H1 (cell line): ENCODE measurements around the gene MAPKAPK2. TPM values are rescaled to one million over a fixed set of nuclear protein-coding genes. Genes with fewer than 3 reads are reported as not detected.

Experiments used
- CTCF ChIA-PET: fragments of 300-600 bp; sonication (Branson Sonifier 250); formaldehyde crosslinking; loops from one replicate; lab custom pipeline; 2021; ENCODE audit not compliant: partially characterized antibody; lab: Charles Lee
- POLR2A ChIA-PET: fragments of 300-600 bp; sonication (Branson Sonifier 250); formaldehyde crosslinking; loops from one replicate; lab custom pipeline; 2021; ENCODE audit warnings: inconsistent platforms; ENCODE audit not compliant: partially characterized antibody; lab: Charles Lee
- DNase-seq, 2 experiments: peaks; one replicate each; pipeline versions ENCODE4 v3.0.0 to v3.0.0-alpha.2; 2010 to 2022; ENCODE audit warnings: low spot score in 2 of 2, low read depth in 1 of 2, mixed read lengths in 1 of 2
- FAIRE-seq: peaks from 2 replicates; lab custom pipeline; 2011; peaks lifted over from hg19 to GRCh38; lab: Jason Lieb, UNC
- H2AFZ ChIP-seq: 2 replicates; pipeline ENCODE4 v1.8.1; 2012; ENCODE audit warnings: low read length, inconsistent platforms
- H2AK5ac ChIP-seq: 2 replicates; pipeline ENCODE4 v1.6.1; 2013; ENCODE audit warnings: low read depth, low read length
- H2BK120ac ChIP-seq: replicated peaks from 2 replicates; pipeline ENCODE3; 2013; ENCODE audit warnings: low read depth, low read length, inconsistent platforms
- H2BK12ac ChIP-seq: 2 replicates; pipeline ENCODE4 v1.6.1; 2013; ENCODE audit warnings: low read depth, low read length
- H2BK15ac ChIP-seq: 2 replicates; pipeline ENCODE4 v1.6.1; 2013; ENCODE audit warnings: low read length
- H2BK20ac ChIP-seq: 2 replicates; pipeline ENCODE4 v1.6.1; 2013; ENCODE audit warnings: low read length
- H2BK5ac ChIP-seq: 2 replicates; pipeline ENCODE4 v1.6.1; 2013; ENCODE audit warnings: low read depth, low read length
- H3K14ac ChIP-seq: 2 replicates; pipeline ENCODE4 v1.6.1; 2013; ENCODE audit warnings: inconsistent platforms; ENCODE audit not compliant: insufficient read length
- H3K18ac ChIP-seq: 2 replicates; pipeline ENCODE4 v1.6.1; 2013; ENCODE audit warnings: low read length; ENCODE audit errors: extremely low read depth
- H3K23ac ChIP-seq: 2 replicates; pipeline ENCODE4 v1.6.1; 2013; ENCODE audit warnings: inconsistent platforms; ENCODE audit not compliant: insufficient read length
- H3K23me2 ChIP-seq: 2 replicates; pipeline ENCODE4 v1.6.1; 2013; ENCODE audit warnings: low read depth, low read length
- H3K27ac ChIP-seq: 2 replicates; pipeline ENCODE4 v1.6.1; 2011; ENCODE audit warnings: low read depth, low read length, inconsistent platforms
- H3K27me3 ChIP-seq, 4 experiments: replicated peaks in 1 of 4; 1 replicate in 1 of 4; 2 replicates in 3 of 4; pipeline versions ENCODE4 v1.6.1 to v1.8.1; 2011 to 2013; ENCODE audit warnings: low read length in 3 of 4, mild to moderate bottlenecking in 3 of 4, inconsistent platforms in 2 of 4, mixed read lengths in 2 of 4, moderate library complexity in 1 of 4; ENCODE audit not compliant: control insufficient read depth in 3 of 4, insufficient read depth in 3 of 4; ENCODE audit errors: extremely low read depth in 1 of 4
- H3K36me3 ChIP-seq, 4 experiments: 2 replicates each; pipeline versions ENCODE4 v1.6.1 to v1.8.1; 2011 to 2013; ENCODE audit warnings: mild to moderate bottlenecking in 4 of 4, low read length in 3 of 4, moderate library complexity in 2 of 4, control low read depth in 1 of 4, inconsistent platforms in 1 of 4; ENCODE audit not compliant: insufficient read depth in 4 of 4, control insufficient read depth in 2 of 4
- H3K4ac ChIP-seq: replicated peaks from 2 replicates; pipeline ENCODE3; 2013; ENCODE audit warnings: low read length, low read depth, mixed read lengths, inconsistent platforms; ENCODE audit not compliant: insufficient read length
- H3K4me1 ChIP-seq, 4 experiments: replicated peaks in 1 of 4; 1 replicate in 1 of 4; 2 replicates in 3 of 4; pipeline versions ENCODE4 v1.6.1 to v1.8.1; 2011 to 2013; ENCODE audit warnings: low read length in 3 of 4, inconsistent platforms in 2 of 4, mixed read lengths in 1 of 4; ENCODE audit not compliant: insufficient read depth in 4 of 4, control insufficient read depth in 3 of 4
- H3K4me2 ChIP-seq, 2 experiments: 2 replicates each; pipeline versions ENCODE4 v1.6.1 to v1.8.1; 2011 to 2013; ENCODE audit warnings: low read depth in 2 of 2, low read length in 2 of 2, control low read depth in 1 of 2, inconsistent platforms in 1 of 2, mild to moderate bottlenecking in 1 of 2; ENCODE audit not compliant: insufficient read depth in 1 of 2
- H3K4me3 ChIP-seq, 4 experiments: fragments of 200-600, 300-600 bp in 1 of 4; sonication (generic), shearing (Covaris generic), sonication (Bioruptor Twin) in 1 of 4; 2 replicates each; pipeline versions ENCODE4 v1.5.1 to v1.8.1; 2011 to 2016; ENCODE audit warnings: low read length in 4 of 4, low read depth in 3 of 4, control low read depth in 2 of 4, inconsistent platforms in 2 of 4, mild to moderate bottlenecking in 2 of 4, mixed read lengths in 1 of 4, moderate library complexity in 1 of 4; ENCODE audit not compliant: insufficient read depth in 2 of 4; ENCODE audit errors: extremely low read depth in 1 of 4
- H3K56ac ChIP-seq: replicated peaks from 2 replicates; pipeline ENCODE3; 2013; ENCODE audit warnings: low read depth, mild to moderate bottlenecking, mixed read lengths, low read length, inconsistent platforms; ENCODE audit not compliant: insufficient read length
- H3K79me1 ChIP-seq: 2 replicates; pipeline ENCODE4 v1.6.1; 2013; ENCODE audit warnings: low read depth, low read length, control low read depth
- H3K79me2 ChIP-seq, 2 experiments: 2 replicates each; pipeline versions ENCODE4 v1.6.1 to v1.8.1; 2012 to 2013; ENCODE audit warnings: low read length in 2 of 2, mild to moderate bottlenecking in 2 of 2, inconsistent platforms in 1 of 2; ENCODE audit not compliant: insufficient read depth in 2 of 2, control insufficient read depth in 1 of 2
- H3K9ac ChIP-seq, 4 experiments: replicated peaks in 1 of 4; 1 replicate in 1 of 4; 2 replicates in 3 of 4; pipeline versions ENCODE4 v1.6.1 to v1.8.1; 2011 to 2013; ENCODE audit warnings: low read depth in 3 of 4, low read length in 3 of 4, control low read depth in 2 of 4, mild to moderate bottlenecking in 2 of 4, moderate library complexity in 2 of 4, inconsistent platforms in 1 of 4; ENCODE audit errors: extremely low read depth in 1 of 4
- H3K9me3 ChIP-seq, 2 experiments: 2 replicates each; pipeline versions ENCODE4 v1.6.1 to v1.8.1; 2012 to 2013; ENCODE audit warnings: mild to moderate bottlenecking in 2 of 2, moderate library complexity in 2 of 2, control low read depth in 1 of 2, inconsistent platforms in 1 of 2, low read depth in 1 of 2, low read length in 1 of 2, mixed read lengths in 1 of 2; ENCODE audit not compliant: insufficient read depth in 2 of 2
- H4K20me1 ChIP-seq, 2 experiments: replicated peaks in 1 of 2; 2 replicates each; pipeline versions ENCODE3 to v1.8.1; 2011 to 2013; ENCODE audit warnings: inconsistent platforms in 2 of 2, low read length in 2 of 2, mild to moderate bottlenecking in 1 of 2; ENCODE audit not compliant: insufficient read depth in 2 of 2, control insufficient read depth in 1 of 2
- H4K5ac ChIP-seq: 2 replicates; pipeline ENCODE4 v1.6.1; 2013; ENCODE audit warnings: low read length, low read depth, mixed read lengths, inconsistent platforms; ENCODE audit not compliant: insufficient read length
- H4K8ac ChIP-seq: 2 replicates; pipeline ENCODE4 v1.8.0; 2013; ENCODE audit warnings: mild to moderate bottlenecking, moderate library complexity, low read length, inconsistent platforms; ENCODE audit not compliant: insufficient read depth; ENCODE audit errors: extremely low read depth
- H4K91ac ChIP-seq: replicated peaks from 2 replicates; pipeline ENCODE3; 2013; ENCODE audit warnings: low read length, mixed read lengths, inconsistent platforms; ENCODE audit not compliant: insufficient read length
- BRCA1 ChIP-seq: IDR thresholded peaks from 2 replicates; pipeline ENCODE4 v1.6.1; 2012; ENCODE audit warnings: low read depth, low read length, improper control_type of control experiment
- E2F6 ChIP-seq: IDR thresholded peaks from 2 replicates; pipeline ENCODE4 v1.6.1; 2012; ENCODE audit warnings: inconsistent platforms
- MAX ChIP-seq: IDR thresholded peaks from 2 replicates; pipeline ENCODE4 v1.6.1; 2012; ENCODE audit warnings: inconsistent platforms
- RBBP5 ChIP-seq: IDR thresholded peaks from 2 replicates; pipeline ENCODE4 v1.7.1; 2012; ENCODE audit warnings: low read depth, mild to moderate bottlenecking, inconsistent platforms, low read length, moderate library complexity, borderline replicate concordance
- RXRA ChIP-seq: IDR thresholded peaks from 2 replicates; pipeline ENCODE4 v1.6.1; 2011; ENCODE audit warnings: low read depth, mild to moderate bottlenecking, low read length, moderate library complexity; ENCODE audit not compliant: insufficient read depth
- SAP30 ChIP-seq: fragments of 300-600 bp; sonication (generic); IDR thresholded peaks from 2 replicates; pipeline ENCODE4 v1.7.1; 2012; ENCODE audit warnings: low read length, moderate library complexity, mild to moderate bottlenecking, inconsistent platforms; ENCODE audit not compliant: insufficient read depth, insufficient replicate concordance
- SP4 ChIP-seq: IDR thresholded peaks from 2 replicates; pipeline ENCODE4 v1.6.1; 2012; ENCODE audit warnings: low read length, inconsistent platforms
- TBP ChIP-seq: IDR thresholded peaks from 2 replicates; pipeline ENCODE4 v1.6.1; 2011; ENCODE audit warnings: low read depth, low read length, improper control_type of control experiment
- TCF12 ChIP-seq: IDR thresholded peaks from 2 replicates; pipeline ENCODE4 v1.6.1; 2011; ENCODE audit warnings: low read depth, mild to moderate bottlenecking, low read length
- TEAD4 ChIP-seq: IDR thresholded peaks from 2 replicates; pipeline ENCODE4 v1.6.1; 2012; ENCODE audit warnings: low read depth, low read length, inconsistent platforms, mixed read lengths
- WGBS, 2 experiments: shearing (Covaris generic) in 1 of 2; methylation state at CpG; one replicate each; pipeline versions ENCODE4 v1.1.6 to v1.1.7; 2013 to 2015; ENCODE audit warnings: low lambda C conversion rate in 2 of 2, mixed read lengths in 2 of 2, inconsistent platforms in 1 of 2, low coverage in 1 of 2, missing lambda C conversion rate in 1 of 2; ENCODE audit not compliant: insufficient replicate concordance in 2 of 2, insufficient coverage in 1 of 2, insufficient read length in 1 of 2; ENCODE audit errors: extremely low coverage in 1 of 2, missing lambda C conversion rate in 1 of 2; 5-methylcytosine and 5-hydroxymethylcytosine counted together
- polyA plus RNA-seq, 7 experiments: library from polyadenylated mRNA; depleted of rRNA in 3 of 7; stranded (reverse) in 5 of 7; unstranded in 2 of 7; fragments of >200 nt in 5 of 7; fragments of 200-250 nt in 2 of 7; gene quantifications; 1 replicate in 5 of 7; 2 replicates in 1 of 7; 4 replicates in 1 of 7; pipeline versions ENCODE4 v1.2.1 to v1.2.3, GENCODE V29; 2011 to 2013; ENCODE audit warnings: missing spikeins in 2 of 7, mixed read lengths in 2 of 7
- total RNA-seq: library from RNA; stranded (reverse); fragmentation: NEBNext Ultra II Directional; extraction: Animal tissue kit (Norgen Biotek cat#: 25700); gene quantifications from 2 replicates; pipeline ENCODE4 v1.2.1, GENCODE V29; 2021
- TF ChIP-seq, protein P1 (sequence below): IDR thresholded peaks from 2 replicates; pipeline ENCODE4 v1.6.1; 2011; ENCODE audit warnings: low read depth, mild to moderate bottlenecking, low read length; ENCODE audit not compliant: insufficient read depth

Gene MAPKAPK2
- total and polyA plus RNA-seq, 2 of the 8 experiments (the other 6 are each of a cell fraction or from before 2014, with no cell fraction given), result 27.5 to 44.9 TPM

DNA sequence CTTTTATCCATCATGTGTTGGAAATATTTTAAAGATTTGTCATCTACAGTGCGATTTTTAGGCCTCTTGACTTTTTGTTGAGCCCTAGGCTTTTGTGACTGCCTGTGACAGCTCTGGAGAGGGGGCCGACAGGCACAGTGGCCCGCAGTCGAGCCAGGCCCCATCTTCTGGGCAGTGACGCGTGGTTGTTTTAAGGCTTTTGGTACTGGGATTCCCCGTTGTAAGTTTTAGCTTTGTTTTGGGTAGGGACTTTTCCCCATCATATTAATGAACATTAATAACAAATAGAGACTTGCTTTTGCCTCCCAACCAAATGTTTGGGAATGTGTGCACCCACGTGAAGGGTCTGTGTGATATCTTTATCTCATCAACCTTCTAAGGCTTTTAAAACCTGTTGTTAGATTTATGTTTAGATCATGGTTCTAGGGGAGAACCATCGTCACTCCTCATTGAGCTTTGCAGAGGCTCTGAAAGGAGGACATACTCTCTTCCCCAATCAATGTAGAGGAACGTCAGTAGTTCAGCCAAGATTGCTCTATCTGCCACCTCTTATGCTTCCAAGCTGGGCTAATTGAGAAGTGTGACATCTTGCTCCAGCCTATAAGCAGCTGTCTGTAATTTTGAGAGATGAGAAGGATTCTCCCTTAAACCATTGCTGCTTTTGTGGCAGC is 34.6 kb downstream of the MAPKAPK2 start:
- H3K14ac ChIP-seq, result no peak overlapping the region
- H3K4me2 ChIP-seq, result no peak overlapping the region
- no peak for DNase-seq
- no peak overlapping the region for H3K27ac ChIP-seq
- ChIA-PET CTCF (interaction anchor here (0.6 to 2.4 kb wide), 18 partner anchors 8 to 263 kb away, joined by 3 to 12 read pairs (median 4); no protein-coding TSS in a partner anchor), POLR2A (interaction anchor here (1.3 kb wide), 1 partner anchor 16 kb away, joined by 3 read pairs; no protein-coding TSS in a partner anchor)
- no peak overlapping the region for H3K18ac ChIP-seq
- H3K79me1 ChIP-seq, result peaks cover 16% of the 10 kb centered on the region
- FAIRE-seq, result no peak
- no peak overlapping the region for H3K4me3 ChIP-seq
- H3K56ac ChIP-seq, result no peak overlapping the region
- peaks cover 6 to 13% (median 8%) of the 10 kb centered on the region in 4 experiments for H3K4me1 ChIP-seq
- H3K23ac ChIP-seq, result no peak overlapping the region
- no peak overlapping the region for H2BK120ac ChIP-seq
- H3K23me2 ChIP-seq, result no peaks in the 10 kb centered on the region
- H2AFZ ChIP-seq, result no peak overlapping the region
- peaks cover 0 to 32% of the 10 kb centered on the region in 2 experiments; a peak in 2 of 4 replicates for H3K79me2 ChIP-seq
- no peak overlapping the region for H2BK15ac ChIP-seq
- H4K5ac ChIP-seq, result no peak overlapping the region
- no peak overlapping the region for H4K91ac ChIP-seq
- H3K36me3 ChIP-seq, result no peaks in the 10 kb centered on the region
- no peak overlapping the region for H3K4ac ChIP-seq
- H4K8ac ChIP-seq, result no peak overlapping the region
- no peak overlapping the region for H2BK12ac ChIP-seq
- no peaks in the 10 kb centered on the region for H3K9me3 ChIP-seq
- no peak overlapping the region for H3K9ac ChIP-seq
- no peak overlapping the region for H2BK5ac ChIP-seq
- H2AK5ac ChIP-seq, result no peak overlapping the region
- 91% methylated on average over 10 of the region's 10 CpGs; no CpG with 5 or more reads in 1 of the 2 experiments for WGBS, 2 experiments
- no peak overlapping the region for H2BK20ac ChIP-seq
- H3K27me3 ChIP-seq, result no peaks in the 10 kb centered on the region
- H4K20me1 ChIP-seq, result peaks cover 1 to 11% of the 10 kb centered on the region in 2 experiments
- TF ChIP-seq TEAD4 (no peak), SP4 (no peak), SAP30 (no peak), BRCA1 (no peak), MAX (no peak), E2F6 (no peak), RXRA (no peak), TBP (no peak), RBBP5 (no peak), TCF12 (no peak)
- TF ChIP-seq, protein P1, sequence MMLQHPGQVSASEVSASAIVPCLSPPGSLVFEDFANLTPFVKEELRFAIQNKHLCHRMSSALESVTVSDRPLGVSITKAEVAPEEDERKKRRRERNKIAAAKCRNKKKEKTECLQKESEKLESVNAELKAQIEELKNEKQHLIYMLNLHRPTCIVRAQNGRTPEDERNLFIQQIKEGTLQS, result no peak
